GM23248 (cell line): Measurements from ENCODE around the gene PEX5L.

Source experiments
- EZH2 ChIP-seq: fragments of 200-600 bp; sonication (generic); IDR thresholded peaks from 2 replicates; pipeline ENCODE4 v1.6.1; 2018; ENCODE audit warnings: antibody characterized with exemption, mild to moderate bottlenecking; ENCODE audit not compliant: insufficient read depth, poor library complexity, severe bottlenecking
- EZH2phosphoT487 ChIP-seq: fragments of 200-600 bp; sonication (generic); IDR thresholded peaks from 2 replicates; pipeline ENCODE4 v1.6.1; 2018; ENCODE audit warnings: antibody characterized with exemption, moderate library complexity, mild to moderate bottlenecking, low read depth; ENCODE audit not compliant: insufficient read depth

GRCh38 chr3:180040966-180041365 is 4.2 kb upstream of the PEX5L start:
- no peak for TF ChIP-seq EZH2
- TF ChIP-seq EZH2phosphoT487 = no peak
